GM19351 (cell line): ENCODE measurements around the gene SLC17A1.

Source experiments
- ATAC-seq: cut with Tn5 transposase; IDR thresholded peaks from one replicate; pipeline ENCODE4 v1.9.1; 2021; ENCODE audit warnings: mild to moderate bottlenecking, moderate library complexity; ENCODE audit not compliant: unreplicated experiment

SLC17A1 gene

DNA sequence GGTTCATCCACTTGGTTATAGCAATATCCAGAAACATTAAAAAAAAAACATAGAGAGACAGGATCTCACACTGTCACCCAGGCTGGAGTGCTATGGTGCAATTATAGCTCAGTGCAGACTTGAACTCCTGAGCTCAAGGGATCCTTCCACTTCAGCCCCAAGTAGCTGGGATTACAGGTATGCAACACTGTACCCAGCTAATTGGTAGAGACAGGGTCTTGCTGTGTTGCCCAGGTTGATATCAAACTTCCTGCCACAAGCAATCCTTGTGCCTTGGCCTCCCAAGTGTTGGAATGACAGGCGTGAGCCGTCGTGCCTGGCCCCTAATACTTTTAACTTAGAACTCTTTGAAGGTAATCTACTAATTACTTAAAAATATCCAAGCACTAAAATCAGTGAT, 818 bp upstream of the SLC17A1 start:
- ATAC-seq, result no peak

DNA sequence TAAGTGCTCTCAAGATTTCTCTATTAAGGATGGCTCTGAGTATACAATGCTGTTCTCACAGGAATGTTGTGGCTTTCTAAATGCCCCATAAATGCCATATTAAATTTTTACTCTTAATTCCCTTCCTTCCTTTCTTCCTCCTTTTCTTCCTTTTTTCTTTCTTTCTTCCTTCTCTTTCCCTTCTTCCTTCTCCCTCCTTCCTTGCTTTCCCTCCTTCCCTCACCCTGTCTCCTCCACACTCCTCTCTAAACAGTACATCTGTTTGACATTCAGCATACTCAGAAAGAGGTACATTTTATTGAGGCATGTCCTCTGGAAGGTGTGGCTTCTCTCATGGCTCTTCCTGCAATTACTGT, 433 bp upstream of the SLC17A1 start:
- ATAC-seq, result no peak

DNA sequence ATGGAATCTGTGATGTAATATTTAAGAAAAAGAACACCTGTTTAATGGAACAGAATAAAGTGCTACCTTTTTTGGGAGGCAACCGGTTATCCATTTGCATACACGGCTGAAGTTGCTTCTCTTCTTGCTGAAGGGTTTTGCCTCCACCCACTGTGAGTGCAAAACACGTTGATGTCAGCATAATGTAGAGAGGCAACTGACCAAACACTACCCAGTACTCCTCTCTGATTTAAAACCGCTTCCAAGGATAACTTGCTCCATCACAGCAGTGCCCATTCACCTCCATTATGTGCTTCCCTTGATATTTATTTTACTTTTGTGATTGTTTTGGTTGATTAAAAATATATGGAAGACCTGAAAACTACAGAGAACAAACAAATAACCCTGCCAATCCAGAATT, 1.4 kb downstream of the SLC17A1 start:
- ATAC-seq, result no peak

DNA sequence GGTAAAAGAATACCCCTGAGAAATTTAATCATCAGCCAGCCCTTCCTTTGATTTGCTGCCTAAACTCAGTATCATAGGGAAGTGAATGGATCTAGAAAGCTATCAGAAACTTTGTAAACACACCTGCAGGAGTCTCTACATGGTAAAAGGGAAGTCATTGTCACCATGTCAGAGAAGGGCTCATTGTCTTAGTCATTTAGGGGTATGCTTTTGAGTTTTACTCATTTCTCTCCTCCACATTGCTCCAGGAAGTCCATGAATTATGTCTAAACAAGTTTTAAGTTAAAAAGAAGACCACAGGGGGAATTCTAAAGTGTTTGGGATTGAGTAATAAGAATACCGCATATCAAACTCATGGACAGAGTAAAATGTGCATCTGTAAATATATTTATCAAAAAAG, 2.5 kb downstream of the SLC17A1 start:
- ATAC-seq, result no peak

DNA sequence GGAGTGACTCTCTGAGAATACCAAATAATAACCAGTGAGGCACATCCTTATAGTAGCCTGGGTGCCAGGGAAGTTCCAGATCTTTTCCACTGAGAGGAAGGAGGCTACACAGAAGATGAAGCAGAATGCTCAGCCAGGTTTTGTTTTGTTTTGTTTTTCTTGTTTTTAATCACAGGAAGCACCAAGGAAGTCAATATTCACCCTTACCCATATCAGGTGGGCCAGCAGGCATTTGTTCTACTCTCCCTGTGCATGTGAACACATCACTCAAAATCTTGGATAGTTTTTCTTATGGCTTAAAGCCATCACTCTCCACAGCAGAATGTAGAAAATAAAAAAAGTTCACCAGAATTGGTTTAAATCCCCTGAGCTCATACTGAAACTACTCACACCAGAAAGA, 10.5 kb downstream of the SLC17A1 start:
- no peak for ATAC-seq

DNA sequence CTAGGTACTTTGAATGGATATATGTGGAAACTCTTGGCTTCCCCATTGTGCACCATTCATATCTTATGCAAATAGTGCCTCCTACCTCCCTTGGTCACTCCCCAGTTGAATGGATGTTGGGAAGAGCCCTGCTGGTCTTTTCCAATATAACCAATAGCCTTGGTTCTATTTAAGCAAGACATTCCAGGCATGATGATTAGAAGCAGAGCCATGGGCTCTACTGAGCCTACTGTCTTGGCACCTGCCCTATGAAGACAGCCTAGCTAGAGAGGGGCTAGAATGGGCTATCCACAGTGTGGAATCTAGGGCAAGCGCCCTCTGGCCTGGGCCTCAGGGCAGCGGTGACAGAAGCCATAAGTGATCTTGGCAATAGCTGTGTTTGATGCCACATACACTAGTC, 15.6 kb downstream of the SLC17A1 start:
- ATAC-seq, result no peak

DNA sequence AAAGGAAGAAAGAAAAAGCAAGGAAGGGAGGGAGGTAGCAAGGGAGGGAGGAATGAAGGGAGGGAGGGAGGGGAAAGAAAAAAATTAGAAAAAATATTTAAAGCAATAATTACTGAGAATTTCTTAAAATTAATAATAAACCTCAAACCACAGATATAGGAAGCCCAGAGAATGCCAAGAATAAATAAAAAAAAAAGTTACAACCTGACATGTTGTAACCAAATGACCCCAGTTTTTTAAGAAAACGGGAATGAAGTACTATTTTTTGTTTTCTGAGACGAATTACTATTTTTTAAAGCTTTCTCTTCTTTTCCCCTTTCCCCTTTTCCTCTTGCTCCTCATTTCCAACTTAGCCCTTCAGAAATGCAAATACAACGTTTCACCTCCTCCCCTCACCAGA, 16.7 kb downstream of the SLC17A1 start:
- no peak for ATAC-seq

DNA sequence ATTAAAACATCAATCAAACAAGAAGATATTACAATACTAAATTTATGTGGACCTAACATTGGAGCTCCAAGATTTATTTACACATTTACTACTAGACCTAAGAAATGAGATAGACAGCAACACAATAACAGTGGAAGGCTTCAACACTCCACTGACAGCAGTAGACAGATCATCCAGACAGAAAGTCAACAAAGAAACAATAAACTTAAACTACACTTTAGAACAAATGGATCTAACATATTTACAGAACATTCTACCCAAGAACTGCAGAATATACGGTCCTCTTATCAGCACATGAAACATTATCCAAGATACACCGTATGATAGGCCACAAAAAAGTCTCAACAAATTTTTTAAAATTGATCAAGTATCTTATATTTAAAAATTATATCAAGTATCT, 27.0 kb downstream of the SLC17A1 start:
- no peak for ATAC-seq

DNA sequence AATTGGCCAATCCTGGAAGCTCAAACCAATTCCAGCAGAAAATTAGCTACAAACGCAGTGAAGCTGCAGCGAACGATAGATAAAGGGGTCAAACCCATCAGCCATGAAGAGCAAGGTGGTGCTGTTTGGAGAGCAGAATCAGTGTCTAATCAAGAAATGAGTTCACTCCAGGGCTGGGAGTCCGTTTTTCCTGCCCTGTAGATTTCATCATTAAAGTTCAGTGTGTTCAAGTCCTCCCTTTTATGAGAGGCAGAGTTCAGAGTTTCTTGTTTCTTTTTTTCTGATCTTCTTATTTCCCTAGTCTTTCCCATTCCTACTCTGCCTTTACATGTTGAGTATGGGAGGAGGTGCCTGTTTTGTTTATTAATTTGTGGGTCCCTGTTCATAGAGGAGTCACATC, 30.4 kb downstream of the SLC17A1 start:
- no peak for ATAC-seq

DNA sequence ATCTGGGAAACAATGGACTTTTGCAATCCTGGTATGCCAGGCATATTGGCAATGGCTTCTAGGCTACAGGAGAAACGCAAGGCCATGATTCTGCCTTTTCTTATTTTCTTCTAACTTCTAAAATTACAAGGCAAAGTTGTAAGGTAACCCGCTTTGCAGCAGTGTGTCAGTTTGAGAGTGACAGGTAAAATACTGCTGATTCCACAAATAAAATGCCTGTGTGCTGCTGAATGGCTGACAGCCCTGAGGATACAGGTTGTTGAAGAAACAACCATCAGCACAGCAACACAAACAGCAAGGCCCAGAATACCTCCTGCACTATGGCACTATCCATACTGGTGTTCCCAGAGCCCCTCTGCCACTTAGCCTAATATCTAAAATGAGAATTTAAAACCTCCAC, 37.1 kb downstream of the SLC17A1 start:
- no peak for ATAC-seq

DNA sequence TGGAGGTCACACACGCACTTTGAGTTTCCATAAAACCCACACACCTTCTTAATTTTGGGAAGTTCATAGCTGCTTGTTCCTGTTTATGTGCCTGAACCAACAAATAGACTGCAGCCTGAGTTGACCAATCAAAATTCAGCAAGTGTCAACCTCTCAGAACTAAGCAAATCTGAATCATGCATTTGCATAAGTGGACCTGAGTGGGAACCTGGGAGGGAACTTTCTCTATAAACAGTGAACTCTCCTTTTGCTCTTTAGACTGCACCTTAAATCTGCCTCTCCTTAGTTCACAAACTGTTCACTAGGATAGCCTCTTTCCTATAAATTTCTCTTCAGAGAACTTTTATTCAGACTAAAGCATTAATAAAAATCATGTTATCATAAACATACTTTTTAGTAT, 37.9 kb downstream of the SLC17A1 start:
- no peak for ATAC-seq

DNA sequence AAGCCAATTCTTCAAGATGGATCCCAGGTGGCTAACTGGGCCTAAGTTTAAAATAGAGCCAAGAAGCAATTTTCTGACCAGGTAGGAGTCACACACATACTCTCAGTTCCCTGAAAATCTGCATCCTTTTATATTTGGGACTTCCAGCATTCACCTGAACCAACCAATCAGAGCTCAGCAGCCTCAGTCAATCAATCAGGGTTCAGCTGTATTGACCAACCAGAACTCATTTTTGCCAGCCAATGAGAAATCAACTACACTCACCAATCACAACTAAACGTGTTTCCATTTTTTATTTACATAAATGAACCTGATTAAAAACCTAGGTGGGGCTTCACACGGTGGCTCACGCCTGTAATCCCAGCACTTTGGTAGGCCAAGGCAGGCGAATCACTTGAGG, 39.8 kb downstream of the SLC17A1 start:
- ATAC-seq, result no peak

DNA sequence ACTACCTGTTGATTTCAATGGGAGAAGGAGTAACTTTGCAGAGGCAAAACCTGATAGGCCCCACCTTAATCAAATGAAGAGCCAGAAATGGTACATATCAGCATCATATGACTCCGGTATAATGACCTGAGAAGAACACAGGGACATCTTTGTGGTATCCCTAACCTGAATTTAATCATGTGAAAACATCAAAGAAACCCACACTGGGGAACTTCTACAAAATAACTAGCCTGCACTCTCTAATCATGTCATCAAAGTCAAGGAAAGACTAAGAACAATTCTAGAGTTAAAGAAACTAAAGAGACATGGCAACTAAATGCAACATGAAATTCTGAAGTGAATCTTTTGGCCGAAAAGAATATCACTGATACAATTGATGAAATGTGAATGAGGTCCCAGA, 42.4 kb downstream of the SLC17A1 start:
- no peak for ATAC-seq

DNA sequence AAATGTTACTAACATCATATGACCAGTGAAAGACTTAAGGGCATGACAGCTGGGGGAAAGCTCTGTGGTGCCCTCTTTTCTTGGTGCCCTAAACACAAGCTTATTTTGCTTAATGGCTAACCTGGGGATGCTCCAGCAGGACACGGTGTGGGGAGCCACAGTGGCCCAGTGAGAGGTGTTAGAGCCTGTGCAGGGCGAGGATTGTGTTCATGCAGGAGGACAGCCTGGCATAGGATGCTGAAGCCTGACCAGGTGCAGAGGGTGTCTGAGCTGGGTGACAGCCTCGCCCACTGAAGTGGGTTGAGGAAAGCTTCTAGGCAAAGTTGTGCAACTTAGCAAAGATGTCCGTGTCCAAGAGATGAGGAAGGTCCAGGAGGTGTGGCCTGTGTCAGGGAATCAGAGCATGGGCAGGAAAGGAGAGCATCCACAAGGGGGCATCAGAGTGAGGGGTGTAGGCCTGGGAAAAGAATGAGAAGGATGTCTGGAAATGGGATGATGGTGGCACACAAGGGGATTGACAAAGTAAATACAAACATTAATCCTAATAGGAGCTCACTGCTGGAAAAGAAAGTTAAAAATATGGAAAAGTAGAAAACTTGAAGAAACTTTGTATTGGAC, 43.4 kb downstream of the SLC17A1 start:
- ATAC-seq, result no peak

DNA sequence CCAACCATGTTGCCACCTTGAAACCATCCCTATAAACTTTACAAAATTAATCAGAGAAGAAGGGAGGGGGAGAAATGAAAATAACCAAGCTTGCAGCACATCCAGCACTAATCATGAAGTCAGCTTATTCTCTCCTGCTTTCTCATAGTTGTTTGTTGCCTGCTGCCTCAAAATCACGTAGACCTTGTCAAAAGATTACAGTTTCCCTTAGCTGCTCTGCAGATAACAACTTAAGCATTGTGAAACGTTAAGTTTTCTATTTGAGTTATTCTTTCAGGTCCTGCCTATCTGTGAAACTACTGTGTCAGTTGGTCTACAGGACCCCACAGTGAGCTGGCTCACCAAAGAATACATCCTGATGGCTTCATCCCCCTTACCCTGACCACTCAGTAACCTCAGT, 44.4 kb downstream of the SLC17A1 start:
- ATAC-seq, result no peak

DNA sequence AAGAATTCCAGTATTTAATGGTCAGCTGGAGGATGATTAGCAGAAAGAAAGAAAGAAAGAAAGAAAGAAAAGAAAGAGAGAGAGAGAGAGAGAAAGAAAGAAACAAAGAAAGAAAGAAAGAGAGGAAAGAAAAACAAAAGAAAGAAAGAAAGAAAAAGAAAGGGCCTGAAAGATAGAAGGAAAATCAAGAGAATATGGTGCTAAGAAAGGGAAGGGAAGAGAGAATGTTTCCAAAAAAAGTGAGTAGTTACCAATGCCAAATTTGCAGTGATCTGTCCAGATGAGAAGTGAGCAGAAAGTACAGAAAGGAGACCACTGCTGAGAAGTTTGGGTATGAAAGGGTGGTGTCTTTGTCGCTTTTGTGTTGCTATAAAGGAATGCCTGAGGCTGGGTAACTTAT, 50.7 kb downstream of the SLC17A1 start:
- ATAC-seq, result no peak

DNA sequence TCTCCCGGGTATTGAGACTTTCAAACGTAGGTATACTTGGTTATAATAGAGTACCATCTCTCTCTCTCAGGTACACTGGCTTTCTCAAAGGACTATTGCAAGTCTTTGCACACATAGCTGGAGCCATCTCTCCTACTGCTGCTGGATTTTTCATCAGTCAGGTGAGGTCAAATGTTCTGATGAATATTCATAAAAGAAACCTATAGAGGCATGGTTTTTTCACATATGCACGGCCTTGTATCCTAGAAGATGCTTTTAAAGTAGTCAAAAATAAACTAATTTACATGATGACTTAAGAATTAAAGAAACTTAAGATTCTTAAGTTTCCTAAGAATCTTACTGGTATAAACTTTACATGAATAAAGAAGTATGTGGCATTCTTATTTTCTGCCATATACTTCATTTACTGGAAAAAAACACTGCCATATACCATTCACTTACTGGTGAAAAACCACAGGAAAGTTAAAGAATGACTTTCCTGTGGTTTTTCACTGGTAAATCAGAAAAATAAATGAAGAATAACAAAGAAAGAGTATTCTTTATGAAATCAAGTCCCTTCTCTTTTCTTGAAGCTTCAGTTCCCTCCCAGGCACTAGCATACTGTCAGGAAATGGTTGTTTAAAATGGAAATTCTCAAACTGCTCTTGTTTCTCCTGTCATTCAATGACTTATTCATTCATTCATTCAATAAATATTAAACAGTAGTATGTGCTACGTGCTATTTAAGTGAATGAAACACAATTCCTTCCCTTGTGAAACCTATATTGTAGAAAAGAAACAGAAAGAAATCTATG, 53.8 kb downstream of the SLC17A1 start:
- ATAC-seq, result no peak

DNA sequence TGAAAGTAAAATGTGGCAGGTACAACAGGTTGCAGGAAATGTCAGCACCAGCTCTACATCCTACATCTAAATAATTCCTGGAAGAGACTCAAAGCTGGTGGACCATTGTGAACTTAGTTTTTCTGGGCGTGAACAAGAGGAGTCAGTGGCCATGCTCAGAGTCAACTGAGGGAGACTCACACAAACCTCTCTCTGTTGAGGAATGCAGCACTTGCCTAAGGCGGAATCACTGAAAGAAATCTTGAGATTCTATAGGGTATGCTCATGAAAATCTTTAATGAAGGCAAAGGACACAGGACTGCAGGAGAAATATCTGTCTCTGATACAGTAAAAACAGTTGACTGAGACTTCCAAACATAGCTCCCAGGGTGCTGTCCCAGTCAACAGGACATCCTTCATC, 54.8 kb downstream of the SLC17A1 start:
- no peak for ATAC-seq

DNA sequence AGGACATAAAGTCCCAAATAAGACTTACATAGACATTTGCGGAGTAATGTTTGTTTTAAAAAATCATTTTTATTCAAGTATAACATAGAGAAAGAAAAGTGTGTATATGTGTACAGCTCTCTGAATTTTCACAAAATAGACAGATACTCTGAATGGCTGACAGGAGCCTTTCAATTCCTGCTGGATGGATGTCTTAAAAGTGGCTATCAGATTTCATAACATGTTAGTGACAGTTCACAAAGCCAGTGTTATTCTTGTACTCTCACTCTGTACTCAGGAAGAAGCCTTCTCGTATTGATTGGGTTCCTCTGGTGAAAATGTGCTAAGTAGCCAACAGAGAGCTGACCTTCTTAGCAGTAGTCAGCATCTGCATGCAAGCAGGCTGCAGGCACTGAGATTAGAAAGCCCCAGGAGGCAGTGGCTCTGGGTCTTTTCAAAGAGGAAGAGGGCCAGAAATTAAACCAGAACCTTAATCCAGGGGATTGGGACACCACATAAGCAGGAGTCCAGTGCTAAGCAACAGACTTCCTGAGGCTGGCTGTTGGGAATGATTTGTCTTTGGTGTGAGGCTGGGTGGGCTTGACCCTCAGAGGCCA, 57.6 kb downstream of the SLC17A1 start:
- no peak for ATAC-seq

DNA sequence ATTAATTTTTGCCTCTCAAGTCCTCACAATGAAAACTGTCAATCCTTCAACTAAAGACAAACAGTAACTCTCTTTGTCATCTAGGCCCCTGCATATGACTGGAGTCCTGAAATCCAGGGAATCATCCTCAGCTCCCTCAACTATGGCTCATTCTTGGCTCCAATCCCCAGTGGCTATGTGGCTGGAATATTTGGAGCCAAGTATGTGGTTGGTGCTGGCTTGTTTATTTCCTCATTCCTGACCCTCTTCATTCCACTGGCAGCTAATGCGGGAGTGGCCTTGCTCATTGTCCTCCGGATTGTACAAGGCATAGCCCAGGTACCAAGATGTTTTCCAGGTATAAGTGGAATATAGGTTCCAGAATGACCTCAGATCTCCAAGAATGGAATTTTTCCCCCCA, 61.9 kb downstream of the SLC17A1 start:
- no peak for ATAC-seq

DNA sequence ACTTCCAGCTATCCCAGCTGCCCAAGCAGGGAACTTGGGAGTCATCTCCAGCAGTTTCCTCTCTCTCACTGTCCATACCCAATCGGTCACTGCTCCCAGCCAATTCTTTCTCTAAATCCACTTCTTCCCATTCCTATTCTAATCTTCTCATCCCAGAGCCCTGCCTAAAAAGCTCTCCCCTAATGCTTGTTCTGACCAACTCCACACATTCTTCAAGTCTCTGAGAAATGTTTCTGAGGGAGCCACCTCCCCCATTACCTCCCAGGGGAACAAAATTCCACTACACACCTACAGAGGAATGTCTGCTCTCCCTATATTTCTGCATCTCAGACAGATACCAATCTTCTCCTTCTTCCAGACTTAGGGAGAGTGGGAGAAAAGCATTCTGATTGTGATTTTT, 63.3 kb downstream of the SLC17A1 start:
- no peak for ATAC-seq

DNA sequence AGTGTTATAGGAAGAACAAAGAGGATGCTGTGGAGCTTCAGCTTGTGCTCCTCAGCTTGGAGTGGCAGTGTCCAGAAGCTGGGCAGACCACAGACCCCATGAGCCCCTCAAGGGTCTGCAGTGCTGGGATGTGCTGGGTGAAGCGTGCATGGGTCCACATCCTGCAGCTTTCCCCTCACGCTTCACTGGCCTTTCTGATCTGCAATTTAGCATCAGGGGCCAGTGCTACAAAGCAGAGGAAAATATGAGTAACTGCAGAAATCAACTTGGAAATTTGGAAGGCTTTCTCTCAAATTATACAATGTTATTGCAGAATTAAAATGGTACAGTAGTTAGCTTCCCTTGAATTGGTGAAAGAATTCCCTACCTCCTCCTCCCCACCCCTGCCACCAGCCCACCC, 67.2 kb downstream of the SLC17A1 start:
- no peak for ATAC-seq
